K562 (cell line): ENCODE data around the gene ENPP7. TPM values are rescaled to one million over a fixed set of nuclear protein-coding genes. Genes with fewer than 3 reads are reported as not detected.

Source experiments
- ATAC-seq: fragments of 200-7000 bp; cut with Tn5 transposase; 3 replicates; pipeline ENCODE4 v1.9.1; 2020; ENCODE audit warnings: moderate library complexity
- BruUV-seq: library from RNA; stranded (reverse); fragments of 400-500 nt; replicated peaks from 2 replicates; lab custom pipeline; 2021; lab: Mats Ljungman, UMichigan
- CTCF ChIA-PET: fragments of 300-600 bp; formaldehyde crosslinking; extraction: SDS; loops from one replicate; lab custom pipeline; 2021; ENCODE audit warnings: low intra/inter-chr PET ratio; lab: Yijun Ruan, JAX
- POLR2A ChIA-PET: fragments of 300-600, 350-650 bp; sonication (Branson Sonifier 250); formaldehyde crosslinking; extraction: SDS; loops from one replicate; lab custom pipeline; 2021; ENCODE audit warnings: antibody characterized with exemption, inconsistent platforms; lab: Yijun Ruan, JAX
- DNase-seq, 4 experiments: peaks; one replicate each; pipeline versions ENCODE4 v3.0.0 to v3.0.0-alpha.2; 2011 to 2018; ENCODE audit warnings: low spot score in 3 of 4, mixed read lengths in 3 of 4; ENCODE audit errors: extremely low read depth in 1 of 4
- FAIRE-seq: peaks from 2 replicates; lab custom pipeline; 2011; peaks lifted over from hg19 to GRCh38; lab: Jason Lieb, UNC
- H2AFZ ChIP-seq: 2 replicates; pipeline ENCODE4 v1.6.0; 2011; ENCODE audit warnings: low read depth, low read length, control low read depth, inconsistent platforms
- H3K27ac ChIP-seq: fragments of 200-600 bp; 3 replicates; pipeline ENCODE4 v1.8.0; 2011; ENCODE audit warnings: low read depth, mild to moderate bottlenecking, control low read depth, inconsistent platforms, low read length, moderate library complexity, mixed read lengths; ENCODE audit errors: extremely low read depth
- H3K27me3 ChIP-seq, 2 experiments: fragments of 300-600 bp in 1 of 2; 2 replicates in 1 of 2; 3 replicates in 1 of 2; pipeline versions ENCODE4 v1.6.0 to v1.8.0; 2011; ENCODE audit warnings: inconsistent platforms in 2 of 2, low read length in 2 of 2, mild to moderate bottlenecking in 1 of 2, mixed read lengths in 1 of 2, moderate library complexity in 1 of 2; ENCODE audit not compliant: control insufficient read depth in 2 of 2, insufficient read depth in 2 of 2
- H3K36me3 ChIP-seq: fragments of 300-600 bp; 3 replicates; pipeline ENCODE4 v1.8.0; 2011; ENCODE audit warnings: mild to moderate bottlenecking, low read length, inconsistent platforms; ENCODE audit not compliant: control insufficient read depth, insufficient read depth
- H3K4me1 ChIP-seq, 2 experiments: fragments of 200-600 bp in 1 of 2; replicated peaks in 1 of 2; 2 replicates in 1 of 2; 3 replicates in 1 of 2; pipeline versions ENCODE4 v1.5.1 to v1.8.0; 2011; ENCODE audit warnings: inconsistent platforms in 2 of 2, low read length in 2 of 2, mild to moderate bottlenecking in 1 of 2, mixed read lengths in 1 of 2, moderate library complexity in 1 of 2; ENCODE audit not compliant: control insufficient read depth in 2 of 2, insufficient read depth in 2 of 2
- H3K4me2 ChIP-seq: 2 replicates; pipeline ENCODE4 v1.6.1; 2011; ENCODE audit warnings: low read length, control low read depth, inconsistent platforms, mixed read lengths; ENCODE audit not compliant: insufficient read depth
- H3K4me3 ChIP-seq: fragments of 200-600 bp; sonication (generic), shearing (Covaris generic); 2 replicates; pipeline ENCODE4 v1.5.1; 2016; ENCODE audit warnings: control low read depth, inconsistent platforms
- H3K79me2 ChIP-seq: fragments of 200-600 bp; 3 replicates; pipeline ENCODE4 v1.8.0; 2011; ENCODE audit warnings: low read length, inconsistent platforms; ENCODE audit not compliant: control insufficient read depth, insufficient read depth
- H3K9ac ChIP-seq, 2 experiments: 2 replicates each; pipeline versions ENCODE4 v1.6.0 to v1.6.1; 2011; ENCODE audit warnings: low read depth in 2 of 2, low read length in 2 of 2, control low read depth in 1 of 2, inconsistent platforms in 1 of 2, mild to moderate bottlenecking in 1 of 2, mixed read lengths in 1 of 2; ENCODE audit not compliant: insufficient read depth in 1 of 2
- H3K9me1 ChIP-seq: one replicate; pipeline ENCODE4 v1.6.0; 2011; ENCODE audit warnings: inconsistent platforms, mild to moderate bottlenecking, low read length, moderate library complexity; ENCODE audit not compliant: control insufficient read depth, insufficient read depth
- H3K9me3 ChIP-seq: replicated peaks from 2 replicates; pipeline ENCODE4 v1.5.1; 2011; ENCODE audit warnings: low read depth, low read length, inconsistent platforms; ENCODE audit not compliant: control insufficient read depth, insufficient read depth
- H4K20me1 ChIP-seq: replicated peaks from 2 replicates; pipeline ENCODE4 v1.6.1; 2011; ENCODE audit warnings: low read length, inconsistent platforms, mixed read lengths; ENCODE audit not compliant: control insufficient read depth, insufficient read depth
- CHD1 ChIP-seq: fragments of 200-600 bp; sonication (generic); IDR thresholded peaks from one replicate; pipeline ENCODE4 v1.6.1; 2012; ENCODE audit warnings: mild to moderate bottlenecking, moderate library complexity, low read length, inconsistent platforms
- CREM ChIP-seq: IDR thresholded peaks from 2 replicates; pipeline ENCODE4 v1.6.1; 2014; ENCODE audit warnings: antibody characterized with exemption, low read depth
- GABPB1 ChIP-seq: sonication (generic); formaldehyde crosslinking; IDR thresholded peaks from 2 replicates; pipeline ENCODE4 v1.8.0; 2022; ENCODE audit warnings: mild to moderate bottlenecking, missing genetic modification reagents
- HEY1 ChIP-seq: fragments of 250-450 bp; sonication (Bioruptor Pico); IDR thresholded peaks from 2 replicates; pipeline ENCODE4 v1.5.0; 2020; ENCODE audit warnings: mild to moderate bottlenecking, moderate library complexity, borderline replicate concordance
- NEUROD1 ChIP-seq: fragments of 150-350 bp; IDR thresholded peaks from 2 replicates; pipeline ENCODE4 v1.6.1; 2014; ENCODE audit warnings: borderline replicate concordance, low read length, low read depth; ENCODE audit not compliant: partially characterized antibody
- POLR2G ChIP-seq: fragments of 200-400 bp; formaldehyde crosslinking; IDR thresholded peaks from 2 replicates; pipeline ENCODE4 v1.6.1; 2017; ENCODE audit warnings: low read depth, mild to moderate bottlenecking, antibody characterized with exemption, low read length, moderate library complexity
- RBFOX2 ChIP-seq: fragments of 200-400 bp; formaldehyde crosslinking; IDR thresholded peaks from 2 replicates; pipeline ENCODE4 v1.6.1; 2017; ENCODE audit warnings: low read depth, mild to moderate bottlenecking, low read length, moderate library complexity
- TFAP4 ChIP-seq: sonication (generic); formaldehyde crosslinking; IDR thresholded peaks from 2 replicates; pipeline ENCODE4 v1.8.0; 2022; ENCODE audit warnings: missing genetic modification reagents, mild to moderate bottlenecking, moderate library complexity, borderline replicate concordance
- ZNF407 ChIP-seq: fragments of 450-650 bp; IDR thresholded peaks from 2 replicates; pipeline ENCODE4 v1.6.1; 2016; ENCODE audit warnings: low read depth
- ZNF707 ChIP-seq: fragments of 250-450 bp; sonication (Bioruptor Pico); conservative IDR thresholded peaks from 2 replicates; pipeline ENCODE4 v1.8.0; 2022; ENCODE audit warnings: inconsistent platforms, mild to moderate bottlenecking, moderate library complexity
- ZSCAN29 ChIP-seq: fragments of 450-650 bp; IDR thresholded peaks from 2 replicates; pipeline ENCODE4 v1.6.1; 2017
- WGBS: fragments of 100-300 bp; shearing (Covaris generic); methylation state at CpG from one replicate; pipeline ENCODE4 v1.1.6; 2016; ENCODE audit warnings: low coverage, mixed read lengths; ENCODE audit not compliant: insufficient coverage; ENCODE audit errors: missing lambda C conversion rate; 5-methylcytosine and 5-hydroxymethylcytosine counted together
- in situ Hi-C: fragments of 300-500 bp; cut with MboI; formaldehyde crosslinking; loops from 4 replicates; pipeline ENCODE4 v1.15.0; 2018; ENCODE audit warnings: inconsistent platforms, mixed read lengths
- intact Hi-C: fragments of 100-400 bp; cut with micrococcal nuclease; formaldehyde crosslinking; loops from 2 replicates; pipeline ENCODE4 v1.14.2; 2022
- polyA plus RNA-seq, 8 experiments: library from polyadenylated mRNA; depleted of rRNA in 4 of 8; stranded (reverse) in 5 of 8; unstranded in 3 of 8; fragments of >200 nt; fragmentation: Nextera tagmentation in 2 of 8; fragmentation: Illumina TruSeq in 1 of 8; extraction: Ambion mirVana in 2 of 8; extraction: Trizol in 1 of 8; gene quantifications; 2 replicates each; pipeline versions ENCODE4 v1.2.1 to v1.2.3, GENCODE V29; 2011 to 2014; ENCODE audit warnings: inconsistent platforms in 1 of 8, missing spikeins in 1 of 8
- total RNA-seq, 7 experiments: library from RNA; depleted of rRNA in 6 of 7; stranded (reverse); fragments of >200 nt in 6 of 7; fragmentation: Illumina TruSeq in 2 of 7; extraction: Trizol in 2 of 7; gene quantifications; 2 replicates each; pipeline versions ENCODE4 v1.2.1 to v1.2.3, GENCODE V29; 2011 to 2021; ENCODE audit warnings: low replicate concordance in 1 of 7

ENPP7 gene
- total and polyA plus RNA-seq, 9 of the 15 experiments (the other 6 are each of a cell fraction or from before 2014, with no cell fraction given), result not detected

DNA sequence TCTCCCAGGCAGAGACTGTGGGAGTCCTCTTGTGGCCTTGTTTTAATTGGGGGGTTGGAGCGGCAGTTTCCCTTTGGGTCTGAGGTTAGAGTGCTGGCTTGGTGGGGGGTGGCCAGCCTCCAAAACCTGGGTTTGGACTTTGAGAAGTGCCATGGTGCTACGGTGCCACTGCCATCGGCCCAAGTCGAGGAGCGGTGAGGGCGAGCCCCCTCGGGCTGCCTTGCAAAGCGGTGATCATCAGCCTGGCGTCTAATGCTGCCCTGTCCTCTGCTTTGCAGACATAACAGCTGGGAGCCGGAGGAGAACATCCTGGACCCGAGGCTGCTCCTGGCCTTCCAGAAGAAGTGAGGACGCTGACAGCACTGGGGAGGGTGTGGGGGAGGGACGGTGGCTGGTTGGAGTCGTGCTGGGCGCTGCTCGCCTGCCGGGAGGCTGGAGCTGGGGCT lies 48.4 kb downstream of the ENPP7 start:
- Histone ChIP-seq H4K20me1 (no peaks in the 10 kb centered on the region), H3K9me3 (no peaks in the 10 kb centered on the region), H3K9me1 (no peaks in the 10 kb centered on the region), H3K27me3 (no peaks in the 10 kb centered on the region), H3K27ac (no peak overlapping the region; the same call in 2 of the 3 replicates), H3K36me3 (peaks cover 45% of the 10 kb centered on the region), H3K9ac (peak overlapping the region; percentile 51 to 93), H3K4me2 (peak overlapping the region; percentile 67), H3K4me1 (peaks cover 23 to 43% of the 10 kb centered on the region in 2 experiments), H3K79me2 (peaks cover 19% of the 10 kb centered on the region), H3K4me3 (peak overlapping the region; percentile 77), H2AFZ (peak overlapping the region; percentile 53)
- CTCF ChIA-PET, result interaction anchor here (0.6 kb wide), 1 partner anchor 32 kb away, joined by 3 read pairs; no protein-coding TSS in a partner anchor
- POLR2A ChIA-PET, result interaction anchor here (0.6 to 1.9 kb wide), 7 partner anchors 8 to 67 kb away, joined by 3 to 9 read pairs (median 5); partner anchors contain the start of gene CBX8
- ATAC-seq (peak; percentile 61), FAIRE-seq (peak; percentile 51), DNase-seq (peak; percentile 32 to 70 (median 44))
- WGBS, result 22% methylated on average over 12 of the region's 17 CpGs
- intact Hi-C loops, result loop anchor here (5.0 kb wide), 1 partner anchor 37 kb away; no protein-coding TSS in a partner anchor
- in situ Hi-C loops, result no loop called here
- TF ChIP-seq CHD1 (peak; percentile 32), ZSCAN29 (0 out of 2 replicates have a peak, but pooled peaks have one; percentile 15), RBFOX2 (0 out of 2 replicates have a peak, but pooled peaks have one; percentile 15), ZNF707 (CRISPR knock-in tag) (no peak), TFAP4 (CRISPR knock-in tag) (peak; percentile 54; the same call in 1 of the 2 replicates), CREM (peak; percentile 15; the same call in 1 of the 2 replicates), POLR2G (0 out of 2 replicates have a peak, but pooled peaks have one; percentile 13), GABPB1 (CRISPR knock-in tag) (peak; percentile 44; the same call in 1 of the 2 replicates), HEY1 (no peak), NEUROD1 (peak; percentile 5), ZNF407 (peak; percentile 74)
- TF ChIP-seq, all 486 proteins: peak for 9
- BruUV-seq, result no TSS peak
